HPDE6-E6E7 (cell line): Measurements from ENCODE around the gene NSUN2.
A peak's percentile ranks its signal among the peaks of the same experiment; 100 is the strongest.
"Not testable (repeated sequence)": the region's sequence is repeated elsewhere in the genome, so short reads cannot be mapped to it uniquely, and the experiment has no call there.

ENCODE experiments used
- DNase-seq: peaks from one replicate; pipeline ENCODE4 v3.0.0; 2011; ENCODE audit warnings: missing footprints; ENCODE audit errors: extremely low spot score

NSUN2 gene

GRCh38 chr5:6632888-6633468, at the start of gene NSUN2, which contains the start of gene SRD5A1:
NSUN2 (minus strand) TSS chr5:6633044; CDS start chr5:6632979, 65 bp downstream.
SRD5A1 (plus strand) TSS chr5:6633440; CDS start chr5:6633577, 137 bp downstream.
- peak; percentile 88 for DNase-seq

GRCh38 chr5:6682239-6682638, 49.4 kb upstream of the NSUN2 start:
- no peak for DNase-seq

GRCh38 chr5:6681682-6682081, 48.8 kb upstream of the NSUN2 start:
- no peak for DNase-seq

GRCh38 chr5:6680922-6681321, 48.1 kb upstream of the NSUN2 start:
- no peak for DNase-seq

GRCh38 chr5:6678385-6678784, 45.5 kb upstream of the NSUN2 start:
- no peak for DNase-seq

GRCh38 chr5:6676702-6677101, 43.9 kb upstream of the NSUN2 start:
- peak; percentile 31 for DNase-seq

GRCh38 chr5:6675784-6676491, 43.1 kb upstream of the NSUN2 start:
- no peak for DNase-seq

- no peak for DNase-seq
These were observed 42.0 kb upstream of the NSUN2 start for GRCh38 chr5:6674886-6675285.

- DNase-seq: no peak
These were observed 41.6 kb upstream of the NSUN2 start for GRCh38 chr5:6674421-6674820.

- no peak for DNase-seq
These were observed 41.1 kb upstream of the NSUN2 start for GRCh38 chr5:6673963-6674362.

GRCh38 chr5:6673031-6673430, 40.2 kb upstream of the NSUN2 start:
- DNase-seq: no peak

- not testable (repeated sequence) for DNase-seq
These were observed 35.9 kb upstream of the NSUN2 start for GRCh38 chr5:6668717-6669116.

- DNase-seq: no peak
These were observed 34.8 kb upstream of the NSUN2 start for GRCh38 chr5:6667648-6668047.

- no peak for DNase-seq
These were observed 33.9 kb upstream of the NSUN2 start for GRCh38 chr5:6666762-6667161.

- no peak for DNase-seq
These were observed 27.8 kb upstream of the NSUN2 start for GRCh38 chr5:6660688-6661087.

GRCh38 chr5:6659941-6660684, 27.3 kb upstream of the NSUN2 start:
- no peak for DNase-seq

GRCh38 chr5:6656680-6657079, 23.8 kb upstream of the NSUN2 start:
- no peak for DNase-seq

GRCh38 chr5:6655432-6655831, 22.6 kb upstream of the NSUN2 start:
- DNase-seq: no peak

- DNase-seq: no peak
These were observed 19.2 kb upstream of the NSUN2 start for GRCh38 chr5:6652025-6652424.

- no peak for DNase-seq
These were observed 16.8 kb upstream of the NSUN2 start for GRCh38 chr5:6649681-6650080.

- DNase-seq: no peak
These were observed 16.3 kb upstream of the NSUN2 start for GRCh38 chr5:6649186-6649585.

GRCh38 chr5:6645571-6646362, 12.9 kb upstream of the NSUN2 start:
- not testable (repeated sequence) for DNase-seq
